HepG2 (cell line): ENCODE data around the gene HOXA6. TPM values are rescaled to one million over a fixed set of nuclear protein-coding genes. Genes with fewer than 3 reads are reported as not detected.

Experiments used
- BCL6 ChIP-seq: IDR thresholded peaks from 2 replicates; pipeline ENCODE4 v1.6.1; 2016; ENCODE audit warnings: missing genetic modification reagents, missing compliant biosample characterization
- KDM2A ChIP-seq: sonication (generic); formaldehyde crosslinking; IDR thresholded peaks from 2 replicates; pipeline ENCODE4 v1.4.0; 2020; ENCODE audit warnings: low read depth, missing genetic modification reagents, borderline replicate concordance
- ZNF605 ChIP-seq: sonication (generic); formaldehyde crosslinking; IDR thresholded peaks from 2 replicates; pipeline ENCODE4 v1.8.0; 2022; ENCODE audit warnings: mild to moderate bottlenecking, missing genetic modification reagents
- polyA plus RNA-seq, 8 experiments: library from polyadenylated mRNA; depleted of rRNA in 3 of 8; stranded (reverse) in 7 of 8; unstranded in 1 of 8; fragments of >200 nt; fragmentation: Illumina TruSeq in 4 of 8; extraction: Trizol in 4 of 8; gene quantifications; 2 replicates each; pipeline versions ENCODE4 v1.2.1 to v1.2.3, GENCODE V29; 2011 to 2016; ENCODE audit warnings: low read depth in 4 of 8, missing spikeins in 1 of 8, mixed read lengths in 1 of 8; ENCODE audit not compliant: insufficient read depth in 1 of 8
- total RNA-seq, 5 experiments: library from RNA; depleted of rRNA; stranded (reverse); fragments of >200 nt; fragmentation: Illumina TruSeq; extraction: Trizol; gene quantifications; 2 replicates each; pipeline ENCODE4 v1.2.3, GENCODE V29; 2016; ENCODE audit warnings: low read depth in 1 of 5
- TF ChIP-seq, protein P1 (sequence below): sonication (generic); formaldehyde crosslinking; IDR thresholded peaks from 2 replicates; pipeline ENCODE4 v1.4.0; 2020; ENCODE audit warnings: missing genetic modification reagents
- TF ChIP-seq, protein P2 (sequence below): sonication (generic); formaldehyde crosslinking; IDR thresholded peaks from 2 replicates; pipeline ENCODE4 v1.4.0; 2020; ENCODE audit warnings: mild to moderate bottlenecking, missing genetic modification reagents
- TF ChIP-seq, protein P3 (sequence below): sonication (generic); formaldehyde crosslinking; IDR thresholded peaks from 2 replicates; pipeline ENCODE4 v1.5.1; 2020; ENCODE audit warnings: mild to moderate bottlenecking, missing genetic modification reagents, moderate library complexity
- TF ChIP-seq, protein P4 (sequence below): sonication (generic); formaldehyde crosslinking; IDR thresholded peaks from 2 replicates; pipeline ENCODE4 v1.5.0; 2020; ENCODE audit warnings: mild to moderate bottlenecking, missing genetic modification reagents, moderate library complexity
- TF ChIP-seq, protein P5 (sequence below): sonication (generic); formaldehyde crosslinking; IDR thresholded peaks from 2 replicates; pipeline ENCODE4 v1.4.0; 2020; ENCODE audit warnings: missing genetic modification reagents
- TF ChIP-seq, protein P6 (sequence below): fragments of 450-650 bp; IDR thresholded peaks from 2 replicates; pipeline ENCODE4 v1.6.1; 2017

The HOXA6 gene
- total and polyA plus RNA-seq, 2 of the 13 experiments (the other 11 are each of a cell fraction or from before 2014, with no cell fraction given), result 1.3 to 1.5 TPM

DNA sequence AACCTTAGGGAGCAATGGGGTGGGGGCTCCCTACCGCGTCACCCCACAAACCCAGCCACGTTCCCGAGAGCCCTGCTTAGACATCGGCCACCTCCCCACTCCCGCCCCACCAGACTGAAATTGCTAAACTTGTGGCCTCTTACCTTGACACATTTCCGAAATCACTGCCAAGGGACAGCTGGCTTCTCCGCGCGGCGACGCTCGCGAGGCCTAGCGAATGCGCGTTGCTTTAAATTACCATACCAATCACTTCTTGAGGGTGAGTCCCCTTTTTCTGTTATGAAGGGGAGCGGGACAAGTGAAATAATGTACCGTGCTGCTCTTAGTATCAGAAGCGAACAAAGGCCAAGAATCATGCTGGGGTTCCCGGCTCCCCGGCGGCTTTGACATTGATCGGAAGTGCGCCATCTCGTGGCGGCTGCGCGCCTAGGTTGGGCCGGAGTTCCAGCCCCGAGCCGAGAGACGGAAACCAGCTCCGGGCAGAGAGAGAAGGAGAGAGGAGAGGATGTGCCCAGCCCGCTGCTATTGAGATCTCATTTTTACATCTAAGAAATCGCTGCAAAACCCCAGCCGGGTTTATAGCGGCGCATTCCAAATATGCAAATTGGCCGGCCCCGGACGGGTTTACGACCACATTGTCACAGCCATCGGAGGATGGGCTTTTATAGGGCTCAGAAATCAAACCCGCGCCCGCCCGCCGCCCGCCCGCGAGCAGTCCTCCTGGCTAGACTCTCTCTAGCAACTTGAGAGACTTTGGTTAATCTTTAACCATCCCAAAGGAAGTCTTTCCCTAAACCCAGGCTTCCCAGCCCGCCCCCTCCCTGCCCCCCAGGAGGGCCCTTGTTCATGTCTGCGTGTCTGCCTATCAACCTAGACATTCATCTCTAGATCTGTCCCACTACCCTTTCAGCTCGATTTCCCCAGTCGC, 32.2 kb upstream of the HOXA6 start (continued):
- TF ChIP-seq, protein P1, sequence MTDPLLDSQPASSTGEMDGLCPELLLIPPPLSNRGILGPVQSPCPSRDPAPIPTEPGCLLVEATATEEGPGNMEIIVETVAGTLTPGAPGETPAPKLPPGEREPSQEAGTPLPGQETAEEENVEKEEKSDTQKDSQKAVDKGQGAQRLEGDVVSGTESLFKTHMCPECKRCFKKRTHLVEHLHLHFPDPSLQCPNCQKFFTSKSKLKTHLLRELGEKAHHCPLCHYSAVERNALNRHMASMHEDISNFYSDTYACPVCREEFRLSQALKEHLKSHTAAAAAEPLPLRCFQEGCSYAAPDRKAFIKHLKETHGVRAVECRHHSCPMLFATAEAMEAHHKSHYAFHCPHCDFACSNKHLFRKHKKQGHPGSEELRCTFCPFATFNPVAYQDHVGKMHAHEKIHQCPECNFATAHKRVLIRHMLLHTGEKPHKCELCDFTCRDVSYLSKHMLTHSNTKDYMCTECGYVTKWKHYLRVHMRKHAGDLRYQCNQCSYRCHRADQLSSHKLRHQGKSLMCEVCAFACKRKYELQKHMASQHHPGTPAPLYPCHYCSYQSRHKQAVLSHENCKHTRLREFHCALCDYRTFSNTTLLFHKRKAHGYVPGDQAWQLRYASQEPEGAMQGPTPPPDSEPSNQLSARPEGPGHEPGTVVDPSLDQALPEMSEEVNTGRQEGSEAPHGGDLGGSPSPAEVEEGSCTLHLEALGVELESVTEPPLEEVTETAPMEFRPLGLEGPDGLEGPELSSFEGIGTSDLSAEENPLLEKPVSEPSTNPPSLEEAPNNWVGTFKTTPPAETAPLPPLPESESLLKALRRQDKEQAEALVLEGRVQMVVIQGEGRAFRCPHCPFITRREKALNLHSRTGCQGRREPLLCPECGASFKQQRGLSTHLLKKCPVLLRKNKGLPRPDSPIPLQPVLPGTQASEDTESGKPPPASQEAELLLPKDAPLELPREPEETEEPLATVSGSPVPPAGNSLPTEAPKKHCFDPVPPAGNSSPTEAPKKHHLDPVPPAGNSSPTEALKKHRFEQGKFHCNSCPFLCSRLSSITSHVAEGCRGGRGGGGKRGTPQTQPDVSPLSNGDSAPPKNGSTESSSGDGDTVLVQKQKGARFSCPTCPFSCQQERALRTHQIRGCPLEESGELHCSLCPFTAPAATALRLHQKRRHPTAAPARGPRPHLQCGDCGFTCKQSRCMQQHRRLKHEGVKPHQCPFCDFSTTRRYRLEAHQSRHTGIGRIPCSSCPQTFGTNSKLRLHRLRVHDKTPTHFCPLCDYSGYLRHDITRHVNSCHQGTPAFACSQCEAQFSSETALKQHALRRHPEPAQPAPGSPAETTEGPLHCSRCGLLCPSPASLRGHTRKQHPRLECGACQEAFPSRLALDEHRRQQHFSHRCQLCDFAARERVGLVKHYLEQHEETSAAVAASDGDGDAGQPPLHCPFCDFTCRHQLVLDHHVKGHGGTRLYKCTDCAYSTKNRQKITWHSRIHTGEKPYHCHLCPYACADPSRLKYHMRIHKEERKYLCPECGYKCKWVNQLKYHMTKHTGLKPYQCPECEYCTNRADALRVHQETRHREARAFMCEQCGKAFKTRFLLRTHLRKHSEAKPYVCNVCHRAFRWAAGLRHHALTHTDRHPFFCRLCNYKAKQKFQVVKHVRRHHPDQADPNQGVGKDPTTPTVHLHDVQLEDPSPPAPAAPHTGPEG (CRISPR knock-in tag), result peak; percentile 98
- TF ChIP-seq, protein P2, sequence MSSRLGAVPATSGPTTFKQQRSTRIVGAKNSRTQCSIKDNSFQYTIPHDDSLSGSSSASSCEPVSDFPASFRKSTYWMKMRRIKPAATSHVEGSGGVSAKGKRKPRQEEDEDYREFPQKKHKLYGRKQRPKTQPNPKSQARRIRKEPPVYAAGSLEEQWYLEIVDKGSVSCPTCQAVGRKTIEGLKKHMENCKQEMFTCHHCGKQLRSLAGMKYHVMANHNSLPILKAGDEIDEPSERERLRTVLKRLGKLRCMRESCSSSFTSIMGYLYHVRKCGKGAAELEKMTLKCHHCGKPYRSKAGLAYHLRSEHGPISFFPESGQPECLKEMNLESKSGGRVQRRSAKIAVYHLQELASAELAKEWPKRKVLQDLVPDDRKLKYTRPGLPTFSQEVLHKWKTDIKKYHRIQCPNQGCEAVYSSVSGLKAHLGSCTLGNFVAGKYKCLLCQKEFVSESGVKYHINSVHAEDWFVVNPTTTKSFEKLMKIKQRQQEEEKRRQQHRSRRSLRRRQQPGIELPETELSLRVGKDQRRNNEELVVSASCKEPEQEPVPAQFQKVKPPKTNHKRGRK, result no peak
- TF ChIP-seq, protein P3, sequence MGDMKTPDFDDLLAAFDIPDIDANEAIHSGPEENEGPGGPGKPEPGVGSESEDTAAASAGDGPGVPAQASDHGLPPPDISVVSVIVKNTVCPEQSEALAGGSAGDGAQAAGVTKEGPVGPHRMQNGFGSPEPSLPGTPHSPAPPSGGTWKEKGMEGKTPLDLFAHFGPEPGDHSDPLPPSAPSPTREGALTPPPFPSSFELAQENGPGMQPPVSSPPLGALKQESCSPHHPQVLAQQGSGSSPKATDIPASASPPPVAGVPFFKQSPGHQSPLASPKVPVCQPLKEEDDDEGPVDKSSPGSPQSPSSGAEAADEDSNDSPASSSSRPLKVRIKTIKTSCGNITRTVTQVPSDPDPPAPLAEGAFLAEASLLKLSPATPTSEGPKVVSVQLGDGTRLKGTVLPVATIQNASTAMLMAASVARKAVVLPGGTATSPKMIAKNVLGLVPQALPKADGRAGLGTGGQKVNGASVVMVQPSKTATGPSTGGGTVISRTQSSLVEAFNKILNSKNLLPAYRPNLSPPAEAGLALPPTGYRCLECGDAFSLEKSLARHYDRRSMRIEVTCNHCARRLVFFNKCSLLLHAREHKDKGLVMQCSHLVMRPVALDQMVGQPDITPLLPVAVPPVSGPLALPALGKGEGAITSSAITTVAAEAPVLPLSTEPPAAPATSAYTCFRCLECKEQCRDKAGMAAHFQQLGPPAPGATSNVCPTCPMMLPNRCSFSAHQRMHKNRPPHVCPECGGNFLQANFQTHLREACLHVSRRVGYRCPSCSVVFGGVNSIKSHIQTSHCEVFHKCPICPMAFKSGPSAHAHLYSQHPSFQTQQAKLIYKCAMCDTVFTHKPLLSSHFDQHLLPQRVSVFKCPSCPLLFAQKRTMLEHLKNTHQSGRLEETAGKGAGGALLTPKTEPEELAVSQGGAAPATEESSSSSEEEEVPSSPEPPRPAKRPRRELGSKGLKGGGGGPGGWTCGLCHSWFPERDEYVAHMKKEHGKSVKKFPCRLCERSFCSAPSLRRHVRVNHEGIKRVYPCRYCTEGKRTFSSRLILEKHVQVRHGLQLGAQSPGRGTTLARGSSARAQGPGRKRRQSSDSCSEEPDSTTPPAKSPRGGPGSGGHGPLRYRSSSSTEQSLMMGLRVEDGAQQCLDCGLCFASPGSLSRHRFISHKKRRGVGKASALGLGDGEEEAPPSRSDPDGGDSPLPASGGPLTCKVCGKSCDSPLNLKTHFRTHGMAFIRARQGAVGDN (CRISPR knock-in tag), result peak; percentile 57
- TF ChIP-seq ZNF605 (CRISPR knock-in tag), result 0 out of 2 replicates have a peak, but pooled peaks have one; percentile 15
- TF ChIP-seq, protein P4, sequence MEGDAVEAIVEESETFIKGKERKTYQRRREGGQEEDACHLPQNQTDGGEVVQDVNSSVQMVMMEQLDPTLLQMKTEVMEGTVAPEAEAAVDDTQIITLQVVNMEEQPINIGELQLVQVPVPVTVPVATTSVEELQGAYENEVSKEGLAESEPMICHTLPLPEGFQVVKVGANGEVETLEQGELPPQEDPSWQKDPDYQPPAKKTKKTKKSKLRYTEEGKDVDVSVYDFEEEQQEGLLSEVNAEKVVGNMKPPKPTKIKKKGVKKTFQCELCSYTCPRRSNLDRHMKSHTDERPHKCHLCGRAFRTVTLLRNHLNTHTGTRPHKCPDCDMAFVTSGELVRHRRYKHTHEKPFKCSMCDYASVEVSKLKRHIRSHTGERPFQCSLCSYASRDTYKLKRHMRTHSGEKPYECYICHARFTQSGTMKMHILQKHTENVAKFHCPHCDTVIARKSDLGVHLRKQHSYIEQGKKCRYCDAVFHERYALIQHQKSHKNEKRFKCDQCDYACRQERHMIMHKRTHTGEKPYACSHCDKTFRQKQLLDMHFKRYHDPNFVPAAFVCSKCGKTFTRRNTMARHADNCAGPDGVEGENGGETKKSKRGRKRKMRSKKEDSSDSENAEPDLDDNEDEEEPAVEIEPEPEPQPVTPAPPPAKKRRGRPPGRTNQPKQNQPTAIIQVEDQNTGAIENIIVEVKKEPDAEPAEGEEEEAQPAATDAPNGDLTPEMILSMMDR (CRISPR knock-in tag), result peak; percentile 82
- TF ChIP-seq, protein P5, sequence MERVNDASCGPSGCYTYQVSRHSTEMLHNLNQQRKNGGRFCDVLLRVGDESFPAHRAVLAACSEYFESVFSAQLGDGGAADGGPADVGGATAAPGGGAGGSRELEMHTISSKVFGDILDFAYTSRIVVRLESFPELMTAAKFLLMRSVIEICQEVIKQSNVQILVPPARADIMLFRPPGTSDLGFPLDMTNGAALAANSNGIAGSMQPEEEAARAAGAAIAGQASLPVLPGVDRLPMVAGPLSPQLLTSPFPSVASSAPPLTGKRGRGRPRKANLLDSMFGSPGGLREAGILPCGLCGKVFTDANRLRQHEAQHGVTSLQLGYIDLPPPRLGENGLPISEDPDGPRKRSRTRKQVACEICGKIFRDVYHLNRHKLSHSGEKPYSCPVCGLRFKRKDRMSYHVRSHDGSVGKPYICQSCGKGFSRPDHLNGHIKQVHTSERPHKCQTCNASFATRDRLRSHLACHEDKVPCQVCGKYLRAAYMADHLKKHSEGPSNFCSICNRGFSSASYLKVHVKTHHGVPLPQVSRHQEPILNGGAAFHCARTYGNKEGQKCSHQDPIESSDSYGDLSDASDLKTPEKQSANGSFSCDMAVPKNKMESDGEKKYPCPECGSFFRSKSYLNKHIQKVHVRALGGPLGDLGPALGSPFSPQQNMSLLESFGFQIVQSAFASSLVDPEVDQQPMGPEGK, result peak; percentile 26; the same call in 1 of the 2 replicates
- TF ChIP-seq, protein P6, sequence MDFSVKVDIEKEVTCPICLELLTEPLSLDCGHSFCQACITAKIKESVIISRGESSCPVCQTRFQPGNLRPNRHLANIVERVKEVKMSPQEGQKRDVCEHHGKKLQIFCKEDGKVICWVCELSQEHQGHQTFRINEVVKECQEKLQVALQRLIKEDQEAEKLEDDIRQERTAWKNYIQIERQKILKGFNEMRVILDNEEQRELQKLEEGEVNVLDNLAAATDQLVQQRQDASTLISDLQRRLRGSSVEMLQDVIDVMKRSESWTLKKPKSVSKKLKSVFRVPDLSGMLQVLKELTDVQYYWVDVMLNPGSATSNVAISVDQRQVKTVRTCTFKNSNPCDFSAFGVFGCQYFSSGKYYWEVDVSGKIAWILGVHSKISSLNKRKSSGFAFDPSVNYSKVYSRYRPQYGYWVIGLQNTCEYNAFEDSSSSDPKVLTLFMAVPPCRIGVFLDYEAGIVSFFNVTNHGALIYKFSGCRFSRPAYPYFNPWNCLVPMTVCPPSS, result no peak
- TF ChIP-seq KDM2A (CRISPR knock-in tag), result peak; percentile 64
- peak; percentile 32; the same call in 1 of the 2 replicates for TF ChIP-seq BCL6 (CRISPR knock-in tag)
